Left kidney (tissue), 2 donors: ENCODE measurements around the gene VWA3B. TPM values are rescaled to one million over a fixed set of nuclear protein-coding genes. Genes with fewer than 3 reads are reported as not detected.
"Not testable (repeated sequence)": the region's sequence is repeated elsewhere in the genome, so short reads cannot be mapped to it uniquely, and the experiment has no call there.

Experiments used
- DNase-seq: peaks from one replicate; pipeline ENCODE4 v3.0.0-alpha.2; 2013
- polyA plus RNA-seq: library from polyadenylated mRNA; unstranded; fragments of 120-200 nt; gene quantifications from one replicate; pipeline ENCODE4 v1.2.1, GENCODE V29; 2013; ENCODE audit not compliant: insufficient read length

Gene VWA3B
- polyA plus RNA-seq, 1 donor = 0.80 TPM

- no peak for DNase-seq
Observed at GRCh38 chr2:98084869-98085238, 2.1 kb upstream of the VWA3B start.

- no peak for DNase-seq
Observed at GRCh38 chr2:98085649-98086048, 1.3 kb upstream of the VWA3B start.

GRCh38 chr2:98087447-98088020 lies 567 bp downstream of the VWA3B start:
- DNase-seq = no peak

- DNase-seq = no peak
Observed at GRCh38 chr2:98088261-98088660, 1.3 kb downstream of the VWA3B start.

- DNase-seq = no peak
Observed at GRCh38 chr2:98089941-98090340, 3.0 kb downstream of the VWA3B start.

- no peak for DNase-seq
Observed at GRCh38 chr2:98090951-98091350, 4.0 kb downstream of the VWA3B start.

- no peak for DNase-seq
Observed at GRCh38 chr2:98091738-98092137, 4.8 kb downstream of the VWA3B start.

- no peak for DNase-seq
Observed at GRCh38 chr2:98093146-98093545, 6.2 kb downstream of the VWA3B start.

GRCh38 chr2:98093611-98094010 lies 6.6 kb downstream of the VWA3B start:
- no peak for DNase-seq

- DNase-seq = no peak
Observed at GRCh38 chr2:98099939-98100743, 13.2 kb downstream of the VWA3B start.

GRCh38 chr2:98102315-98102714 lies 15.3 kb downstream of the VWA3B start:
- not testable (repeated sequence) for DNase-seq

GRCh38 chr2:98102878-98103277 lies 15.9 kb downstream of the VWA3B start:
- DNase-seq = no peak

- DNase-seq = no peak
Observed at GRCh38 chr2:98108110-98108509, 21.1 kb downstream of the VWA3B start.

GRCh38 chr2:98110741-98111140 lies 23.8 kb downstream of the VWA3B start:
- DNase-seq = no peak

- no peak for DNase-seq
Observed at GRCh38 chr2:98114643-98115330, 27.8 kb downstream of the VWA3B start.

GRCh38 chr2:98118161-98118560 lies 31.2 kb downstream of the VWA3B start:
- no peak for DNase-seq

GRCh38 chr2:98118852-98119251 lies 31.9 kb downstream of the VWA3B start:
- no peak for DNase-seq

- no peak for DNase-seq
Observed at GRCh38 chr2:98121149-98121548, 34.2 kb downstream of the VWA3B start.

- no peak for DNase-seq
Observed at GRCh38 chr2:98122524-98122923, 35.6 kb downstream of the VWA3B start.

GRCh38 chr2:98123286-98123685 lies 36.3 kb downstream of the VWA3B start:
- DNase-seq = no peak

GRCh38 chr2:98126061-98126460 lies 39.1 kb downstream of the VWA3B start:
- no peak for DNase-seq

GRCh38 chr2:98127229-98127989 lies 40.4 kb downstream of the VWA3B start:
- no peak for DNase-seq
